ENCODE data around the gene PCMTD2. TPM values are rescaled to one million over a fixed set of nuclear protein-coding genes. Genes with fewer than 3 reads are reported as not detected.

PCMTD2 gene
- total and polyA plus RNA-seq, 2 of the 13 experiments (the other 11 are each of a cell fraction or from before 2014, with no cell fraction given), result 47.0 to 76.9 TPM

- TF ChIP-seq ZNF567 (CRISPR knock-in tag; IDR thresholded peaks at IDR 0.05; ENCODE audit: borderline replicate concordance), result no peak
- no peak for TF ChIP-seq FOXO1 (CRISPR knock-in tag; IDR thresholded peaks at IDR 0.05)
- TF ChIP-seq ZNF629 (CRISPR knock-in tag; conservative IDR thresholded peaks at IDR 0.05), result no peak
- no peak for TF ChIP-seq ZFP91 (CRISPR knock-in tag; IDR thresholded peaks at IDR 0.05; ENCODE audit: borderline replicate concordance)
- 0 out of 2 replicates have a peak, but pooled peaks have one; percentile 12 for TF ChIP-seq ZNF614 (CRISPR knock-in tag; IDR thresholded peaks at IDR 0.05; ENCODE audit: borderline replicate concordance)
- peak; percentile 10; the same call in 1 of the 2 replicates for TF ChIP-seq ZBED4 (CRISPR knock-in tag; IDR thresholded peaks at IDR 0.05; ENCODE audit: borderline replicate concordance)
- no peak for TF ChIP-seq PHF21A (CRISPR knock-in tag; IDR thresholded peaks at IDR 0.05)
- no peak for TF ChIP-seq ZNF17 (CRISPR knock-in tag; IDR thresholded peaks at IDR 0.05)
- TF ChIP-seq ZNF512 (CRISPR knock-in tag; IDR thresholded peaks at IDR 0.05), result peak; percentile 77; the same call in 1 of the 2 replicates
- peak; percentile 24; the same call in 1 of the 2 replicates for TF ChIP-seq ZFAT (CRISPR knock-in tag; conservative IDR thresholded peaks at IDR 0.05)
- TF ChIP-seq ARNTL (CRISPR knock-in tag; IDR thresholded peaks at IDR 0.05), result no peak
- no peak for TF ChIP-seq DZIP1 (CRISPR knock-in tag; IDR thresholded peaks at IDR 0.05)
- TF ChIP-seq TBL1XR1 (IDR thresholded peaks at IDR 0.05; ENCODE audit: borderline replicate concordance, low read length, partially characterized antibody), result no peak
- TF ChIP-seq JUND (CRISPR knock-in tag; IDR thresholded peaks at IDR 0.05), result no peak
- TF ChIP-seq ZNF572 (CRISPR knock-in tag; IDR thresholded peaks at IDR 0.05), result no peak; the same call in 1 of the 2 replicates
- TF ChIP-seq ZNF776 (CRISPR knock-in tag; IDR thresholded peaks at IDR 0.05), result no peak
- no peak for TF ChIP-seq TCF7L2 (IDR thresholded peaks at IDR 0.05; ENCODE audit: low read depth, low read length)
These were observed 782 bp upstream of the PCMTD2 start (continued) for GRCh38 chr20:64254571-64255360.
